Hypothalamus (tissue), 51 donors: Measurements from ENCODE around the gene BSX.

Experiments
- DNase-seq, 51 donors: peaks; one replicate each; lab custom pipeline; 2025; lab: John Stamatoyannopoulos, UW

Gene BSX

GRCh38 chr11:122976061-122976733 lies 5.4 kb downstream of the BSX start:
- no peak for DNase-seq

- no peak for DNase-seq
These were observed 17.7 kb downstream of the BSX start for GRCh38 chr11:122963961-122964360.

GRCh38 chr11:122954455-122954854 lies 27.2 kb downstream of the BSX start:
- DNase-seq = no peak

GRCh38 chr11:122951211-122951610 lies 30.4 kb downstream of the BSX start:
- DNase-seq = no peak

GRCh38 chr11:122938557-122938956 lies 43.1 kb downstream of the BSX start:
- no peak for DNase-seq

- no peak for DNase-seq
These were observed 43.7 kb downstream of the BSX start for GRCh38 chr11:122937983-122938382.

- no peak for DNase-seq
These were observed 48.2 kb downstream of the BSX start for GRCh38 chr11:122933416-122933815.

- DNase-seq = no peak
These were observed 50.1 kb downstream of the BSX start for GRCh38 chr11:122931510-122931909.
